Keratinocyte (primary cell): ENCODE results near the gene ASTN2. TPM values are rescaled to one million over a fixed set of nuclear protein-coding genes. Genes with fewer than 3 reads are reported as not detected.

ENCODE experiments used
- DNase-seq: peaks from one replicate; pipeline ENCODE4 v3.0.0-alpha.2; 2011; ENCODE audit warnings: low read depth, missing footprints, low spot score
- FAIRE-seq: peaks from 2 replicates; lab custom pipeline; 2011; peaks lifted over from hg19 to GRCh38; lab: Jason Lieb, UNC
- H2AFZ ChIP-seq: 2 replicates; pipeline ENCODE4 v1.6.0; 2012; ENCODE audit warnings: low read length, control low read depth, inconsistent platforms; ENCODE audit not compliant: control insufficient read depth
- H3K27ac ChIP-seq: 2 replicates; pipeline ENCODE4 v1.5.1; 2011; ENCODE audit warnings: low read length; ENCODE audit not compliant: control insufficient read depth, insufficient read depth
- H3K27me3 ChIP-seq: 3 replicates; pipeline ENCODE4 v1.6.0; 2011; ENCODE audit warnings: low read length; ENCODE audit not compliant: control insufficient read depth, insufficient read depth; ENCODE audit errors: extremely low read depth
- H3K36me3 ChIP-seq, 2 experiments: 2 replicates in 1 of 2; 3 replicates in 1 of 2; pipeline ENCODE4 v1.5.1; 2011; ENCODE audit warnings: low read length in 2 of 2, mild to moderate bottlenecking in 1 of 2; ENCODE audit not compliant: control insufficient read depth in 2 of 2, insufficient read depth in 2 of 2; ENCODE audit errors: extremely low read depth in 1 of 2
- H3K4me1 ChIP-seq: 3 replicates; pipeline ENCODE4 v1.5.1; 2011; ENCODE audit warnings: low read length; ENCODE audit not compliant: control insufficient read depth, insufficient read depth; ENCODE audit errors: extremely low read depth
- H3K4me2 ChIP-seq: 3 replicates; pipeline ENCODE4 v1.6.0; 2011; ENCODE audit warnings: low read depth, low read length; ENCODE audit not compliant: control insufficient read depth, insufficient read depth; ENCODE audit errors: extremely low read depth
- H3K4me3 ChIP-seq, 3 experiments: fragments of 200-600 bp in 1 of 3; sonication (generic) in 1 of 3; 2 replicates in 2 of 3; 3 replicates in 1 of 3; pipeline ENCODE4 v1.5.1; 2011 to 2016; ENCODE audit warnings: low read length in 3 of 3, mild to moderate bottlenecking in 3 of 3, control low read depth in 2 of 3, inconsistent platforms in 1 of 3, low read depth in 1 of 3, mixed read lengths in 1 of 3, mixed run types in 1 of 3, moderate library complexity in 1 of 3; ENCODE audit not compliant: control insufficient read depth in 2 of 3, insufficient read depth in 2 of 3; ENCODE audit errors: extremely low read depth in 1 of 3
- H3K79me2 ChIP-seq: 2 replicates; pipeline ENCODE4 v1.6.0; 2012; ENCODE audit warnings: low read length; ENCODE audit not compliant: control insufficient read depth, insufficient read depth
- H3K9ac ChIP-seq: 3 replicates; pipeline ENCODE4 v1.6.0; 2011; ENCODE audit warnings: low read length; ENCODE audit not compliant: control insufficient read depth, insufficient read depth; ENCODE audit errors: extremely low read depth
- H3K9me1 ChIP-seq: 3 replicates; pipeline ENCODE4 v1.6.0; 2011; ENCODE audit warnings: low read length; ENCODE audit not compliant: control insufficient read depth, insufficient read depth; ENCODE audit errors: extremely low read depth
- H3K9me3 ChIP-seq: 2 replicates; pipeline ENCODE4 v1.5.1; 2012; ENCODE audit warnings: low read depth, low read length; ENCODE audit not compliant: control insufficient read depth
- H4K20me1 ChIP-seq: 3 replicates; pipeline ENCODE4 v1.6.0; 2011; ENCODE audit warnings: low read length; ENCODE audit not compliant: control insufficient read depth, insufficient read depth; ENCODE audit errors: extremely low read depth
- EZH2 ChIP-seq: IDR thresholded peaks from one replicate; pipeline ENCODE4 v1.6.1; 2012; ENCODE audit warnings: inconsistent platforms, mild to moderate bottlenecking, low read length, moderate library complexity
- dilution Hi-C: fragments of 300-500 bp; cut with MboI; formaldehyde crosslinking; loops from one replicate; pipeline ENCODE4 v1.7.0; 2020; ENCODE audit warnings: low sequenced_read_pairs; ENCODE audit not compliant: extremely low pct_ligation_motif_present
- polyA plus RNA-seq, 5 experiments: library from polyadenylated mRNA; depleted of rRNA in 3 of 5; stranded (reverse) in 3 of 5; stranded (forward) in 1 of 5; unstranded in 1 of 5; fragments of >200 nt; gene quantifications; 1 replicate in 1 of 5; 2 replicates in 3 of 5; 3 replicates in 1 of 5; pipeline versions ENCODE4 v1.2.1 to v1.2.3, GENCODE V29; 2011 to 2012; ENCODE audit warnings: missing spikeins in 2 of 5, low read depth in 1 of 5, low replicate concordance in 1 of 5
- TF ChIP-seq, protein P1 (sequence below), 3 experiments: IDR thresholded peaks in 1 of 3; conservative IDR thresholded peaks in 1 of 3; optimal IDR thresholded peaks in 1 of 3; 2 replicates in 2 of 3; 3 replicates in 1 of 3; pipeline versions ENCODE3 to v1.5.1; 2011; ENCODE audit warnings: low read length in 3 of 3, mild to moderate bottlenecking in 3 of 3, moderate library complexity in 2 of 3, control low read depth in 1 of 3, inconsistent platforms in 1 of 3; ENCODE audit not compliant: insufficient read depth in 2 of 3; ENCODE audit errors: extremely low read depth in 1 of 3

The ASTN2 gene
- polyA plus RNA-seq, 1 donor (not counting 4 experiments of a cell fraction or from before 2014, with no cell fraction given), result 0.31 TPM

- no peaks in the 10 kb centered on the region for H3K27me3 ChIP-seq
- DNase-seq, result no peak
- H3K79me2 ChIP-seq, result no peaks in the 10 kb centered on the region
- no peak for FAIRE-seq
- no peak for TF ChIP-seq EZH2
- TF ChIP-seq, protein P1, sequence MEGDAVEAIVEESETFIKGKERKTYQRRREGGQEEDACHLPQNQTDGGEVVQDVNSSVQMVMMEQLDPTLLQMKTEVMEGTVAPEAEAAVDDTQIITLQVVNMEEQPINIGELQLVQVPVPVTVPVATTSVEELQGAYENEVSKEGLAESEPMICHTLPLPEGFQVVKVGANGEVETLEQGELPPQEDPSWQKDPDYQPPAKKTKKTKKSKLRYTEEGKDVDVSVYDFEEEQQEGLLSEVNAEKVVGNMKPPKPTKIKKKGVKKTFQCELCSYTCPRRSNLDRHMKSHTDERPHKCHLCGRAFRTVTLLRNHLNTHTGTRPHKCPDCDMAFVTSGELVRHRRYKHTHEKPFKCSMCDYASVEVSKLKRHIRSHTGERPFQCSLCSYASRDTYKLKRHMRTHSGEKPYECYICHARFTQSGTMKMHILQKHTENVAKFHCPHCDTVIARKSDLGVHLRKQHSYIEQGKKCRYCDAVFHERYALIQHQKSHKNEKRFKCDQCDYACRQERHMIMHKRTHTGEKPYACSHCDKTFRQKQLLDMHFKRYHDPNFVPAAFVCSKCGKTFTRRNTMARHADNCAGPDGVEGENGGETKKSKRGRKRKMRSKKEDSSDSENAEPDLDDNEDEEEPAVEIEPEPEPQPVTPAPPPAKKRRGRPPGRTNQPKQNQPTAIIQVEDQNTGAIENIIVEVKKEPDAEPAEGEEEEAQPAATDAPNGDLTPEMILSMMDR (optimal IDR thresholded peaks at IDR 0.05 in 1 of 3, IDR thresholded peaks at IDR 0.05 in 1 of 3, conservative IDR thresholded peaks at IDR 0.05 in 1 of 3; ENCODE audit: extremely low read depth in 1 of 3, insufficient read depth in 2 of 3, low read length in 3 of 3), result no peak
- no peak overlapping the region for H3K27ac ChIP-seq
- no peaks in the 10 kb centered on the region for H3K4me1 ChIP-seq
- H3K9me3 ChIP-seq, result no peaks in the 10 kb centered on the region
- H3K9me1 ChIP-seq, result no peaks in the 10 kb centered on the region
- H2AFZ ChIP-seq, result no peak overlapping the region
- no peaks in the 10 kb centered on the region for H4K20me1 ChIP-seq
- H3K4me3 ChIP-seq, result no peak overlapping the region
- H3K9ac ChIP-seq, result no peak overlapping the region
- H3K36me3 ChIP-seq, result no peaks in the 10 kb centered on the region
- dilution Hi-C loops, result no loop called here
- no peak overlapping the region for H3K4me2 ChIP-seq
Measured at GRCh38 chr9:117282541-117282940, 132.3 kb downstream of the ASTN2 start.

- H3K36me3 ChIP-seq, result no peaks in the 10 kb centered on the region
- no peak overlapping the region for H3K27ac ChIP-seq
- H3K9me1 ChIP-seq, result no peaks in the 10 kb centered on the region
- no peaks in the 10 kb centered on the region for H3K4me1 ChIP-seq
- no peak overlapping the region for H3K9ac ChIP-seq
- H4K20me1 ChIP-seq, result no peaks in the 10 kb centered on the region
- FAIRE-seq, result no peak
- H3K79me2 ChIP-seq, result no peaks in the 10 kb centered on the region
- no peak overlapping the region for H3K4me2 ChIP-seq
- H3K27me3 ChIP-seq, result no peaks in the 10 kb centered on the region
- dilution Hi-C loops, result no loop called here
- no peak for DNase-seq
- H3K9me3 ChIP-seq, result no peaks in the 10 kb centered on the region
- H3K4me3 ChIP-seq, result no peak overlapping the region
- no peak for TF ChIP-seq EZH2
- TF ChIP-seq, protein P1 (optimal IDR thresholded peaks at IDR 0.05 in 1 of 3, IDR thresholded peaks at IDR 0.05 in 1 of 3, conservative IDR thresholded peaks at IDR 0.05 in 1 of 3; ENCODE audit: extremely low read depth in 1 of 3, insufficient read depth in 2 of 3, low read length in 3 of 3), result no peak
- no peak overlapping the region for H2AFZ ChIP-seq
Measured at GRCh38 chr9:117278471-117279035, 136.3 kb downstream of the ASTN2 start.
